ENCODE data around the gene GPATCH8. TPM values are rescaled to one million over a fixed set of nuclear protein-coding genes. Genes with fewer than 3 reads are reported as not detected.

GPATCH8 gene
- polyA plus RNA-seq, 1 of the 3 experiments (the other 2 are of a cell fraction): 12.7 TPM

DNA sequence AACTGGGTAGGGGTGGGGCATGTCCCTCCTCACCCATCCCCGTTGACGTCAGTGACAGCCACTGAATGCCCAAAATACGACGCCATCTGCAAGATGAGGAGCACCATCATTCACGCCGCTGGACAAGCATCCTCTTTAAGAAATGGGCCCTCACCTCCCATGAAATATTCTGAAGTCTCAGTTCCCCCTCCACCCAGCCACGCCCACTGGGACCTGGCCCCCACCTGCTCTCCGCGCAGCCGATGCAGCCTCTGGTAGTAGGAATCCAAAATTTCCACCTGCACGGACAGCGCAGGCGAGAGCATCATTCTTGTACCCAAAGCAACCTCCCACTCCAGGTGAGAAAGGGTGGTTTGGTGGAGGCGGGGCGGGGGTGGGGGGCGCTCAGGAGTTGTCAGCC is 119.3 kb downstream of the GPATCH8 start:
- no peak overlapping the region for H3K4me2 ChIP-seq
- no peak overlapping the region for H3K9ac ChIP-seq
- no peaks in the 10 kb centered on the region for H3F3A ChIP-seq (replicated peaks; ENCODE audit: insufficient read depth)
- ChIA-PET CTCF (interaction anchor here (1.2 kb wide), 1 partner anchor 33 kb away, joined by 4 read pairs; no protein-coding TSS in a partner anchor), POLR2A (no interaction called here)
- H3K9me2 ChIP-seq: no peaks in the 10 kb centered on the region
- H4K20me1 ChIP-seq (ENCODE audit: insufficient read depth): no peaks in the 10 kb centered on the region
- TF ChIP-seq FOSL2 (IDR thresholded peaks at IDR 0.05; ENCODE audit: borderline replicate concordance, low read depth): no peak
- TF ChIP-seq, protein P1, sequence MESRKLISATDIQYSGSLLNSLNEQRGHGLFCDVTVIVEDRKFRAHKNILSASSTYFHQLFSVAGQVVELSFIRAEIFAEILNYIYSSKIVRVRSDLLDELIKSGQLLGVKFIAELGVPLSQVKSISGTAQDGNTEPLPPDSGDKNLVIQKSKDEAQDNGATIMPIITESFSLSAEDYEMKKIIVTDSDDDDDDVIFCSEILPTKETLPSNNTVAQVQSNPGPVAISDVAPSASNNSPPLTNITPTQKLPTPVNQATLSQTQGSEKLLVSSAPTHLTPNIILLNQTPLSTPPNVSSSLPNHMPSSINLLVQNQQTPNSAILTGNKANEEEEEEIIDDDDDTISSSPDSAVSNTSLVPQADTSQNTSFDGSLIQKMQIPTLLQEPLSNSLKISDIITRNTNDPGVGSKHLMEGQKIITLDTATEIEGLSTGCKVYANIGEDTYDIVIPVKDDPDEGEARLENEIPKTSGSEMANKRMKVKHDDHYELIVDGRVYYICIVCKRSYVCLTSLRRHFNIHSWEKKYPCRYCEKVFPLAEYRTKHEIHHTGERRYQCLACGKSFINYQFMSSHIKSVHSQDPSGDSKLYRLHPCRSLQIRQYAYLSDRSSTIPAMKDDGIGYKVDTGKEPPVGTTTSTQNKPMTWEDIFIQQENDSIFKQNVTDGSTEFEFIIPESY (IDR thresholded peaks at IDR 0.05; ENCODE audit: borderline replicate concordance, low read depth): no peak
- TF ChIP-seq POLR2AphosphoS5 (IDR thresholded peaks at IDR 0.05; ENCODE audit: low read depth, low read length): no peak
- no peak for TF ChIP-seq MAX (IDR thresholded peaks at IDR 0.05; ENCODE audit: low read depth)
- TF ChIP-seq FOXJ3 (CRISPR knock-in tag; IDR thresholded peaks at IDR 0.05): no peak
- H3K36me3 ChIP-seq (replicated peaks in 1 of 2; ENCODE audit: control insufficient read depth in 1 of 2, insufficient read depth in 2 of 2, low read length in 1 of 2): no peaks in the 10 kb centered on the region
- no peak for DNase-seq
- no peaks in the 10 kb centered on the region for H3K27me3 ChIP-seq (ENCODE audit: insufficient read depth)
- H3K4me1 ChIP-seq (ENCODE audit: control insufficient read depth in 1 of 2, insufficient read depth in 2 of 2, low read depth in 1 of 2, low read length in 1 of 2): peaks cover 0 to 13% of the 10 kb centered on the region in 2 experiments; a peak in 1 of 4 replicates
- no peak overlapping the region for H3K4me3 ChIP-seq (ENCODE audit: low read depth in 2 of 2, low read length in 1 of 2)
- 95% methylated on average over 6 of the region's 16 CpGs for WGBS (ENCODE audit: low lambda C conversion rate)
- no peaks in the 10 kb centered on the region for H3K79me2 ChIP-seq (ENCODE audit: insufficient read depth)
- no peak overlapping the region for H2AFZ ChIP-seq (ENCODE audit: low read depth)
- no peaks in the 10 kb centered on the region for H3K9me3 ChIP-seq
- no peak overlapping the region for H3K27ac ChIP-seq (ENCODE audit: low read depth in 2 of 2, low read length in 1 of 2)

GRCh38 chr17:44383363-44383762 is 119.8 kb downstream of the GPATCH8 start:
- POLR2A ChIA-PET: no interaction called here
- DNase-seq: no peak
- no peaks in the 10 kb centered on the region for H3K9me2 ChIP-seq
- H3K4me1 ChIP-seq (ENCODE audit: control insufficient read depth in 1 of 2, insufficient read depth in 2 of 2, low read depth in 1 of 2, low read length in 1 of 2): peaks cover 0 to 13% of the 10 kb centered on the region in 2 experiments; a peak in 1 of 4 replicates
- no peaks in the 10 kb centered on the region for H3K9me3 ChIP-seq
- H3K27me3 ChIP-seq (ENCODE audit: insufficient read depth): no peaks in the 10 kb centered on the region
- 94% methylated on average over 14 of the region's 15 CpGs for WGBS (ENCODE audit: low lambda C conversion rate)
- H3F3A ChIP-seq (replicated peaks; ENCODE audit: insufficient read depth): no peaks in the 10 kb centered on the region
- H2AFZ ChIP-seq (ENCODE audit: low read depth): no peak overlapping the region
- H3K79me2 ChIP-seq (ENCODE audit: insufficient read depth): no peaks in the 10 kb centered on the region
- H3K27ac ChIP-seq (ENCODE audit: low read depth in 2 of 2, low read length in 1 of 2): no peak overlapping the region
- no peaks in the 10 kb centered on the region for H3K36me3 ChIP-seq (replicated peaks in 1 of 2; ENCODE audit: control insufficient read depth in 1 of 2, insufficient read depth in 2 of 2, low read length in 1 of 2)
- no peaks in the 10 kb centered on the region for H4K20me1 ChIP-seq (ENCODE audit: insufficient read depth)
- H3K9ac ChIP-seq: no peak overlapping the region
- H3K4me2 ChIP-seq: no peak overlapping the region
- TF ChIP-seq TEAD4 (IDR thresholded peaks at IDR 0.05; ENCODE audit: borderline replicate concordance, insufficient read depth): no peak
- no peak for TF ChIP-seq RFX5 (IDR thresholded peaks at IDR 0.05; ENCODE audit: low read length)
- no peak for TF ChIP-seq TAF1 (IDR thresholded peaks at IDR 0.05; ENCODE audit: borderline replicate concordance, low read depth, low read length)
- TF ChIP-seq FOXM1 (IDR thresholded peaks at IDR 0.05; ENCODE audit: low read depth): no peak
- TF ChIP-seq NFIC (IDR thresholded peaks at IDR 0.05; ENCODE audit: borderline replicate concordance): no peak
- no peak for TF ChIP-seq EP300 (IDR thresholded peaks at IDR 0.05; ENCODE audit: borderline replicate concordance in 1 of 2, low read depth in 1 of 2, low read length in 1 of 2)
- TF ChIP-seq SIN3A (IDR thresholded peaks at IDR 0.05; ENCODE audit: borderline replicate concordance, low read depth, low read length): no peak
- no peak for TF ChIP-seq CHD2 (IDR thresholded peaks at IDR 0.05; ENCODE audit: low read length, partially characterized antibody)
- TF ChIP-seq RCOR1 (IDR thresholded peaks at IDR 0.05; ENCODE audit: low read length): no peak
- TF ChIP-seq CTCF (IDR thresholded peaks at IDR 0.05): no peak
- H3K4me3 ChIP-seq (ENCODE audit: low read depth in 2 of 2, low read length in 1 of 2): no peak overlapping the region
- CTCF ChIA-PET: no interaction called here
